CD8-positive, alpha-beta memory T cell (primary cell): ENCODE measurements around the gene POLE4. TPM values are rescaled to one million over a fixed set of nuclear protein-coding genes. Genes with fewer than 3 reads are reported as not detected.

ENCODE experiments used
- CTCF ChIA-PET: fragments of 350-600 bp; sonication (Branson Sonifier 250); formaldehyde crosslinking; loops from one replicate; lab custom pipeline; 2021; ENCODE audit warnings: antibody characterized with exemption; lab: Charles Lee
- POLR2A ChIA-PET: fragments of 350-600 bp; sonication (Branson Sonifier 250); formaldehyde crosslinking; loops from one replicate; lab custom pipeline; 2021; ENCODE audit warnings: antibody characterized with exemption; lab: Charles Lee
- DNase-seq, 5 donors: peaks; one replicate each; pipeline versions ENCODE4 v3.0.0 to v3.0.0-alpha.2; 2020 to 2022; ENCODE audit warnings: mixed read lengths in 1 of 5
- H3K27ac ChIP-seq: one replicate; pipeline ENCODE4 v1.7.0; 2013; ENCODE audit warnings: low read depth, mild to moderate bottlenecking, low read length, moderate library complexity
- H3K27me3 ChIP-seq: 2 replicates; pipeline ENCODE4 v1.7.0; 2013; ENCODE audit warnings: low read length, mild to moderate bottlenecking; ENCODE audit not compliant: insufficient read depth, poor library complexity, severe bottlenecking
- H3K36me3 ChIP-seq: 2 replicates; pipeline ENCODE4 v1.7.0; 2013; ENCODE audit warnings: mild to moderate bottlenecking, low read length, moderate library complexity; ENCODE audit not compliant: insufficient read depth
- H3K4me1 ChIP-seq: 2 replicates; pipeline ENCODE4 v1.7.0; 2013; ENCODE audit warnings: mild to moderate bottlenecking, low read length, moderate library complexity; ENCODE audit not compliant: insufficient read depth
- H3K4me3 ChIP-seq: 2 replicates; pipeline ENCODE4 v1.7.0; 2013; ENCODE audit warnings: mild to moderate bottlenecking, low read length
- H3K9me3 ChIP-seq: 2 replicates; pipeline ENCODE4 v1.7.0; 2013; ENCODE audit warnings: mild to moderate bottlenecking, low read length
- H3K27ac Mint-ChIP-seq, 8 donors: one replicate each; pipeline ENCODE4 v1.8.0; 2020 to 2021; ENCODE audit warnings: mixed read lengths in 8 of 8, mild to moderate bottlenecking in 6 of 8, inconsistent platforms in 3 of 8, moderate library complexity in 3 of 8
- H3K27me3 Mint-ChIP-seq, 2 donors: one replicate each; pipeline ENCODE4 v1.8.0; 2020 to 2021; ENCODE audit warnings: mixed read lengths in 2 of 2, mild to moderate bottlenecking in 1 of 2, moderate library complexity in 1 of 2
- H3K36me3 Mint-ChIP-seq, 3 donors: one replicate each; pipeline ENCODE4 v1.8.0; 2020 to 2021; ENCODE audit warnings: mixed read lengths in 3 of 3, inconsistent platforms in 1 of 3, mild to moderate bottlenecking in 1 of 3
- H3K4me1 Mint-ChIP-seq, 3 donors: one replicate each; pipeline ENCODE4 v1.8.0; 2020 to 2021; ENCODE audit warnings: mixed read lengths in 3 of 3, inconsistent platforms in 1 of 3, mild to moderate bottlenecking in 1 of 3
- H3K4me3 Mint-ChIP-seq, 7 donors: one replicate each; pipeline ENCODE4 v1.8.0; 2020 to 2021; ENCODE audit warnings: mixed read lengths in 7 of 7, mild to moderate bottlenecking in 6 of 7, moderate library complexity in 4 of 7, inconsistent platforms in 2 of 7
- H3K9me3 Mint-ChIP-seq, 5 donors: one replicate each; pipeline ENCODE4 v1.8.0; 2020 to 2022; ENCODE audit warnings: mixed read lengths in 5 of 5, mild to moderate bottlenecking in 3 of 5, moderate library complexity in 2 of 5, inconsistent platforms in 1 of 5
- polyA plus RNA-seq: library from polyadenylated mRNA; unstranded; fragments of 300-500 nt; fragmentation: Illumina TruSeq; gene quantifications from one replicate; pipeline ENCODE4 v1.2.3, GENCODE V29; 2021
- total RNA-seq, 2 experiments: library from RNA; stranded (reverse); gene quantifications; one replicate each; pipeline ENCODE4 v1.2.3, GENCODE V29; 2021

The POLE4 gene
- total and polyA plus RNA-seq, 3 experiments from 2014 or later: 67.8 to 131 (median 68.6) TPM

DNA sequence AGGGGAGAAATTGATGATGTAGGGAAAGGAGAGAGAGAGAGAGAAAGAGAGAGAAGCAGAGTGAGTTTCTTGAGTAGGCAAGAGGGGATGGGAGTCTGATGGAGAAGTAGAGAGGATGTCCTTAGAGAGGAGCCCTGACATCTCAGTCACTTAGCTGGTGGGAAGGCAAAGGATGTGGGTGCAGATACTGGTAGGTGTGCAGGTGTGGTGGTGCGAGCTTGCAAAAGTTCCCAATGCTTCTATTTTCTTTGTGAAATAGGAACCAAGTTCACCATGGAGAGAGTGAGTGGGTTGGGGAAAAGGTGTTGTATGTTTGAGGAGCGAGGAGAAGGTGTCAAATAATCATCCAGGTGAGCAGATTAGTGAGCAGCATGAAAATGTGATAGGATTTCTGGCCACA lies 26.5 kb upstream of the POLE4 start:
- Mint-ChIP-seq H3K36me3 (peaks cover 2 to 6% (median 5%) of the 10 kb centered on the region in 3 donors), H3K4me3 (no peak overlapping the region), H3K27me3 (peaks cover 2 to 6% of the 10 kb centered on the region in 2 donors), H3K9me3 (peaks cover 0 to 3% (median 0%) of the 10 kb centered on the region in 5 donors), H3K4me1 (peaks cover 0 to 7% (median 0%) of the 10 kb centered on the region in 3 donors), H3K27ac (no peak overlapping the region)
- ChIA-PET POLR2A (no interaction called here), CTCF (interaction anchor here (1.4 kb wide), 1 partner anchor 12 kb away, joined by 5 read pairs; no protein-coding TSS in a partner anchor)
- H3K36me3 ChIP-seq: no peaks in the 10 kb centered on the region
- H3K4me3 ChIP-seq: no peak overlapping the region
- no peaks in the 10 kb centered on the region for H3K4me1 ChIP-seq
- H3K9me3 ChIP-seq: no peaks in the 10 kb centered on the region
- no peak overlapping the region for H3K27ac ChIP-seq
- H3K27me3 ChIP-seq: no peaks in the 10 kb centered on the region
- DNase-seq: no peak

DNA sequence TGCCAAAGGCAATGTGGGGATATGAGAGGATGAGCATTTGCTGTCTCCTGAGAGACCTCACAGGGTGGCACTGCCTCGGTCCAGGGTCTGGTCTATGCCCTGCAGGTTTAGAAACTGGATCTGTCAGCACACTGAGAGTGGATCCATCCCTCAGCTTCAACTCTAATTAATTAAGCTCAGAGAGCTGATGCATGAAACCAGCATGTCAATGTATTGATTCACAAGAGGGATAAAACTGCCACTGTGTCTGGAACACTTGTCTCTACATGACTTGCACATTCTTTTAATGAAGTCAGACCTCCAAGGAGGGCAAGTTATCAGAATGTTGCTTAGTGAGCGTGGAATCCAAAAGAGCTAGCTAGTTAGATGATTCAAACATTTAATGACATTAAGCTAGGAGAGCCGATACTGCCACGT lies 22.5 kb upstream of the POLE4 start:
- Histone ChIP-seq H3K4me1 (no peaks in the 10 kb centered on the region), H3K36me3 (no peaks in the 10 kb centered on the region), H3K27ac (no peak overlapping the region), H3K9me3 (no peaks in the 10 kb centered on the region), H3K4me3 (no peak overlapping the region), H3K27me3 (no peaks in the 10 kb centered on the region)
- Mint-ChIP-seq H3K4me1 (peaks cover 0 to 1% (median 0%) of the 10 kb centered on the region in 3 donors), H3K27me3 (peaks cover 4 to 6% of the 10 kb centered on the region in 2 donors), H3K36me3 (peaks cover 3 to 6% (median 5%) of the 10 kb centered on the region in 3 donors), H3K9me3 (peaks cover 0 to 3% (median 0%) of the 10 kb centered on the region in 5 donors), H3K27ac (no peak overlapping the region), H3K4me3 (no peak overlapping the region)
- CTCF ChIA-PET: interaction anchor here (0.8 to 1.4 kb wide), 2 partner anchors 16 to 1255 kb away, joined by 3 read pairs; no protein-coding TSS in a partner anchor
- DNase-seq: no peak
- POLR2A ChIA-PET: no interaction called here

DNA sequence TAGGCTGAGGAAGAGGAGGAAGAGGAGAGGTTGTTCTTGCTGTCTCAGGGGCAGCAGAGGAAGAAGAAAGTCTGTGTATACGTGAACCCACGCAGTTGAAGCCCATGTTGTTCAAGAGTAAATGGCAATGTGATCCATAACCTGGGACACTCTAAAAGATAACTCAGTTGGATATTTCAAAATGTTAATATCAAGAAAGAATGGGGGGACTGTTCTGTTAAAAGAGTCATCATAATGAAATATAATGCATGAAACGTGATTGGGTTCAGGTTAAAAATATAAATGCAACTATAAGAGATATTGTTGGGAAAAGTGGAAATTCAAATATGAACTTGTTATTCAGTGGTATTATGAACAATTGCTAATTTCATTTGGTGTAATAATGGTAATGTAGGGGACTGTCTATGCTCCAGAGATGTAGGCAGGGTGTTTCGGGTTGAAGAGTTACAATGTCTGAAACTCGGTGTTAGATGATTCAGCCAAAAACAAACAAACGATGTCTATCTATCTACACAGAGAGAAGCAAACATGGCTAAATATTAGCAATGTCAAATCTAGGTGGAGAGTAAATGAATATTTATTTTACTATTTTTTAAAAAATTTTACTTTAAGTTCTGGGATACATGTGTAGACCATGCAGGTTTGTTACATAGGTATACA lies 21.1 kb upstream of the POLE4 start:
- ChIA-PET CTCF (interaction anchor here (1.4 kb wide), 1 partner anchor 17 kb away, joined by 3 read pairs; no protein-coding TSS in a partner anchor), POLR2A (no interaction called here)
- Histone ChIP-seq H3K4me3 (no peak overlapping the region), H3K27me3 (no peaks in the 10 kb centered on the region), H3K36me3 (no peaks in the 10 kb centered on the region), H3K9me3 (no peaks in the 10 kb centered on the region), H3K4me1 (no peaks in the 10 kb centered on the region), H3K27ac (no peak overlapping the region)
- H3K9me3 Mint-ChIP-seq: peaks cover 0 to 3% (median 0%) of the 10 kb centered on the region in 5 donors
- no peak overlapping the region for H3K4me3 Mint-ChIP-seq
- peaks cover 0 to 1% (median 0%) of the 10 kb centered on the region in 3 donors for H3K4me1 Mint-ChIP-seq
- H3K27me3 Mint-ChIP-seq: peaks cover 4 to 6% of the 10 kb centered on the region in 2 donors
- DNase-seq: no peak
- H3K36me3 Mint-ChIP-seq: peaks cover 3 to 6% (median 5%) of the 10 kb centered on the region in 3 donors
- H3K27ac Mint-ChIP-seq: no peak overlapping the region

DNA sequence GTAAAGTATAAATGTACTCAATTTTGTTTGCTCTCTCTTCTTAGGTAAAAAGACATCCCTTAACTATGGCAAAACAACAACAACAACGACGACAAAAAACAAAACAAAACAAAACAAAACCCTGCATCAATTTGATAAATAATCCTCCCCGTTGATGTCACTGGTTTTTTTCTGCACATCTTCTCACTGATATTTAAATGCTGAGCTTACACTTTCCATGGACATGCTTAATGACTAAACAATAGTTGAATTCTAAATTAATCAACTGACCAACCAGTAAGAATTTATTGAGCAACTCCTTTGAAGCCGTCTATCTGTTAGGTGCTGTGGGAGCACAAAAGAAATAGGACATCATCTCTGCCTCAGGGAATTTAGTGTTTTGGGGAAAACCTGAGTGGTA lies 20.2 kb upstream of the POLE4 start:
- Mint-ChIP-seq H3K36me3 (peaks cover 2 to 5% (median 3%) of the 10 kb centered on the region in 3 donors), H3K27me3 (peaks cover 4 to 6% of the 10 kb centered on the region in 2 donors), H3K27ac (no peak overlapping the region), H3K4me3 (no peak overlapping the region), H3K9me3 (peaks cover 0 to 3% (median 0%) of the 10 kb centered on the region in 5 donors), H3K4me1 (peaks cover 0 to 1% (median 0%) of the 10 kb centered on the region in 3 donors)
- H3K4me3 ChIP-seq: no peak overlapping the region
- no peaks in the 10 kb centered on the region for H3K36me3 ChIP-seq
- no peaks in the 10 kb centered on the region for H3K4me1 ChIP-seq
- no peaks in the 10 kb centered on the region for H3K27me3 ChIP-seq
- ChIA-PET POLR2A (no interaction called here), CTCF (no interaction called here)
- H3K9me3 ChIP-seq: no peaks in the 10 kb centered on the region
- no peak overlapping the region for H3K27ac ChIP-seq
- no peak for DNase-seq

DNA sequence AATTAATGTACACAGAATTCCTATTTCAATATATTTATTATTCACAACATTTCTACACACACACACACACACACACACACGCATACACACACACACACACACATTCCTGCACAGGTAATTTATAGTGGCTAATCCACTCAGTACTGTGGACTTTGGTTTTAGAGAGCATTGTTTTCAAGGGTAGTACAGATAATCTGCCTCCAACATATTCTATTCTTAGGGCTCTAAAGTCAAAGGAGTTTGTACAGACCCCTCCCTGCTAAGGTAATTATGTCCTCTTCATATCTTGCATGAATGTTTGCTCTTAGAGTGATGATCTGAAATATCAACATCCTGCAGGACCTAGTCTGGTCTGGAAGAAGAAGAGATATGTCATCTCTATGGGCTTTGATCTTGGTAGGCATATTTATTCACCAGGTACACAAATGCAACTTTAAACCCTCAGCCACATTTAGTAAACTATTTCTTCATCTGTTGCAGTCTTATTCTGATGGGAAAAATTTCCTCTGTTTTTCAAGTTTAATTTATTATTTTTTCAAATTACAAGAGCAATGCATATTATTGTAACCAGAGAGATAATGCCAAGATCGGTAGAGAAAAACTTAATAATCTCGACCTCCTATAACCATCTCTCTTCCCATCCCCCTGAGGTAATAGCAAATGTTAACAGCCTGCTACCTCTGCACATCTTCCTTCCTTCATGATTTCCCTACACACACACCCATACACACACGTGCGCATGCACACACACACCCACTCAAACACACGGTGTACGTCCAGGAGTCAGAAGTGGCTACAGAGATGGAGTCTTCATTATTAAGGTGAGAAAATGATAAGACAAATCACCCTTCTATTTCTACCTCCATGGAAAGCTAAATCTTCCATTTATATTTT lies 18.3 kb upstream of the POLE4 start:
- DNase-seq: no peak
- Mint-ChIP-seq H3K9me3 (peaks cover 0 to 2% (median 0%) of the 10 kb centered on the region in 5 donors), H3K4me3 (no peak overlapping the region), H3K4me1 (peaks cover 0 to 1% (median 0%) of the 10 kb centered on the region in 3 donors), H3K36me3 (peaks cover 0 to 5% (median 3%) of the 10 kb centered on the region in 3 donors), H3K27me3 (peaks cover 4 to 7% of the 10 kb centered on the region in 2 donors), H3K27ac (no peak overlapping the region)
- H3K27ac ChIP-seq: no peak overlapping the region
- POLR2A ChIA-PET: no interaction called here
- no peaks in the 10 kb centered on the region for H3K27me3 ChIP-seq
- H3K9me3 ChIP-seq: no peaks in the 10 kb centered on the region
- H3K4me3 ChIP-seq: no peak overlapping the region
- CTCF ChIA-PET: no interaction called here
- no peaks in the 10 kb centered on the region for H3K4me1 ChIP-seq
- H3K36me3 ChIP-seq: no peaks in the 10 kb centered on the region

DNA sequence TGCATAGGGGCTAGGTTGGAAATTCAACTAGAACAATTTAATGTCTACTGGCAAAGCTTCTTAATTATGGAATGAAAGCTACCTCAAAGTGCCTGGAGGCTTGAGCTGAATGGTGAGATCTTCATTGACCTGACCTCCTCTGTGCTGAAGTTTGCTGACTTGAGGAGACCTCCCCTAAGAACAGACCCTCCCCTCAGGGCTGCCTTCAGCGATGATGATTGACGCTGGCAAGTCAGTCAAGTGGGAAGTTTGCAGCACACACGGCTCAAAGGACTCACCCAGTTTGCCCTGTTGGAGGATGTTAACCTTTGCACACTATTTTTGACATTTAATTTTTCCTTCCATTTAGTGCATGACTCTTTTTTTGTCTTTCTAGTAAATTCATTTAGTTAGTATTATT lies 17.2 kb upstream of the POLE4 start:
- CTCF ChIA-PET: no interaction called here
- Histone ChIP-seq H3K4me1 (no peaks in the 10 kb centered on the region), H3K27ac (no peak overlapping the region), H3K27me3 (no peaks in the 10 kb centered on the region), H3K9me3 (no peaks in the 10 kb centered on the region), H3K4me3 (no peak overlapping the region), H3K36me3 (no peaks in the 10 kb centered on the region)
- Mint-ChIP-seq H3K4me3 (no peak overlapping the region), H3K36me3 (peaks cover 0 to 5% (median 3%) of the 10 kb centered on the region in 3 donors), H3K27me3 (peaks cover 4 to 7% of the 10 kb centered on the region in 2 donors), H3K9me3 (peaks cover 0 to 2% (median 0%) of the 10 kb centered on the region in 5 donors), H3K27ac (no peak overlapping the region), H3K4me1 (peaks cover 0 to 1% (median 0%) of the 10 kb centered on the region in 3 donors)
- POLR2A ChIA-PET: no interaction called here
- no peak for DNase-seq

DNA sequence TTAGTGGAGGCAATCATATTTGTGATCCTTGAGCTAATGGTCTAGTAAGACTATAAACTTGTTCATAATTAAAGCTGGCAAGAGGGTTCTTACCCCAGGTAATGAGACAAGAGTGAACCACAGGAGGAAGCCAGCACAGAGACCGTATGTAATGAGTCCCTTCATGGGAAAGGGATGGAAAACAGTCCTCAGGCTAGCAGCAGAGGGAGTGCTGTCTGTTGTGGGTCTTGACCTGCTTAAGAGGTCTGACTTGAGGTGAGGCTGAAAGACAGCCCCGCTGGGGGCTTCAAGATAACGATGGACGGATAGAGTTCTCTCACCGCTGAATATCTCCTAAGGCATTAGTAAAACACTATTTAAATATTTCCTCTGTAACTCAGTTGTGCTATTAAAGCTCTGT lies 16.2 kb upstream of the POLE4 start:
- ChIA-PET CTCF (no interaction called here), POLR2A (no interaction called here)
- H3K27me3 Mint-ChIP-seq: peaks cover 0 to 4% of the 10 kb centered on the region in 2 donors
- peaks cover 0 to 2% (median 0%) of the 10 kb centered on the region in 3 donors for H3K36me3 Mint-ChIP-seq
- Histone ChIP-seq H3K27ac (no peak overlapping the region), H3K36me3 (no peaks in the 10 kb centered on the region), H3K4me3 (no peak overlapping the region), H3K4me1 (no peaks in the 10 kb centered on the region), H3K9me3 (no peaks in the 10 kb centered on the region), H3K27me3 (no peaks in the 10 kb centered on the region)
- H3K27ac Mint-ChIP-seq: no peak overlapping the region
- no peaks in the 10 kb centered on the region for H3K9me3 Mint-ChIP-seq
- H3K4me1 Mint-ChIP-seq: peaks cover 0 to 1% (median 0%) of the 10 kb centered on the region in 3 donors
- no peak overlapping the region for H3K4me3 Mint-ChIP-seq
- DNase-seq: no peak
